HepG2 (cell line): ENCODE results near the gene SS18L1. TPM values are rescaled to one million over a fixed set of nuclear protein-coding genes. Genes with fewer than 3 reads are reported as not detected.

Experiments used
- AGO2 ChIP-seq: fragments of 200-400 bp; formaldehyde crosslinking; optimal IDR thresholded peaks from 2 replicates; pipeline ENCODE3; 2017; ENCODE audit warnings: mild to moderate bottlenecking, low read depth, low read length, moderate library complexity
- ELF1 ChIP-seq: sonication (generic); formaldehyde crosslinking; IDR thresholded peaks from 2 replicates; pipeline ENCODE4 v1.4.0; 2020; ENCODE audit warnings: missing genetic modification reagents
- HES4 ChIP-seq: sonication (generic); formaldehyde crosslinking; IDR thresholded peaks from 2 replicates; pipeline ENCODE4 v1.9.0; 2021; ENCODE audit warnings: mild to moderate bottlenecking, missing genetic modification reagents, borderline replicate concordance
- KLF13 ChIP-seq: sonication (generic); formaldehyde crosslinking; IDR thresholded peaks from 2 replicates; pipeline ENCODE4 v1.4.0; 2020; ENCODE audit warnings: mild to moderate bottlenecking, missing genetic modification reagents
- MIXL1 ChIP-seq: IDR thresholded peaks from 2 replicates; pipeline ENCODE4 v1.6.1; 2016
- MYC ChIP-seq: sonication (generic); formaldehyde crosslinking; IDR thresholded peaks from 2 replicates; pipeline ENCODE4 v1.9.0; 2021; ENCODE audit warnings: missing genetic modification reagents, borderline replicate concordance
- MYPOP ChIP-seq: sonication (generic); formaldehyde crosslinking; IDR thresholded peaks from 2 replicates; pipeline ENCODE4 v1.8.1; 2023; ENCODE audit warnings: mild to moderate bottlenecking, moderate library complexity, missing genetic modification reagents
- RXRA ChIP-seq: sonication (generic); formaldehyde crosslinking; IDR thresholded peaks from 2 replicates; pipeline ENCODE4 v1.5.1; 2020; ENCODE audit warnings: missing genetic modification reagents
- SSRP1 ChIP-seq: IDR thresholded peaks from 2 replicates; pipeline ENCODE4 v1.6.1; 2016; ENCODE audit warnings: control low read depth
- YY1 ChIP-seq: IDR thresholded peaks from 2 replicates; pipeline ENCODE4 v1.6.1; 2011; ENCODE audit warnings: low read length, low read depth, moderate library complexity, mild to moderate bottlenecking; ENCODE audit not compliant: insufficient read depth, insufficient replicate concordance
- ZBTB39 ChIP-seq: sonication (generic); formaldehyde crosslinking; IDR thresholded peaks from 2 replicates; pipeline ENCODE4 v1.5.0; 2020; ENCODE audit warnings: missing genetic modification reagents
- ZBTB40 ChIP-seq, 2 experiments: fragments of 450-650 bp in 1 of 2; sonication (generic) in 1 of 2; formaldehyde crosslinking in 1 of 2; IDR thresholded peaks; 2 replicates each; pipeline versions ENCODE4 v1.6.1 to v1.8.0; 2016 to 2022; ENCODE audit warnings: antibody characterized with exemption in 1 of 2, mild to moderate bottlenecking in 1 of 2, missing genetic modification reagents in 1 of 2
- ZC3H4 ChIP-seq: sonication (generic); formaldehyde crosslinking; IDR thresholded peaks from 2 replicates; pipeline ENCODE4 v1.4.0; 2020; ENCODE audit warnings: missing genetic modification reagents, borderline replicate concordance
- ZNF513 ChIP-seq: sonication (generic); formaldehyde crosslinking; conservative IDR thresholded peaks from 2 replicates; pipeline ENCODE4 v1.5.0; 2020; ENCODE audit warnings: missing genetic modification reagents
- polyA plus RNA-seq, 8 experiments: library from polyadenylated mRNA; depleted of rRNA in 3 of 8; stranded (reverse) in 7 of 8; unstranded in 1 of 8; fragments of >200 nt; fragmentation: Illumina TruSeq in 4 of 8; extraction: Trizol in 4 of 8; gene quantifications; 2 replicates each; pipeline versions ENCODE4 v1.2.1 to v1.2.3, GENCODE V29; 2011 to 2016; ENCODE audit warnings: low read depth in 4 of 8, missing spikeins in 1 of 8, mixed read lengths in 1 of 8; ENCODE audit not compliant: insufficient read depth in 1 of 8
- total RNA-seq, 5 experiments: library from RNA; depleted of rRNA; stranded (reverse); fragments of >200 nt; fragmentation: Illumina TruSeq; extraction: Trizol; gene quantifications; 2 replicates each; pipeline ENCODE4 v1.2.3, GENCODE V29; 2016; ENCODE audit warnings: low read depth in 1 of 5

Gene SS18L1
- total and polyA plus RNA-seq, 2 of the 13 experiments (the other 11 are each of a cell fraction or from before 2014, with no cell fraction given): 17.8 to 27.6 TPM

GRCh38 chr20:62143081-62143956 is at the start of gene SS18L1, which contains the start of gene PSMA7 (continued):
- no peak for TF ChIP-seq SSRP1 (CRISPR knock-in tag)
- TF ChIP-seq ZC3H4: no peak; the same call in 1 of the 2 replicates
- TF ChIP-seq MYC (CRISPR knock-in tag): peak; percentile 80
- TF ChIP-seq MYPOP: peak; percentile 70; the same call in 1 of the 2 replicates
- TF ChIP-seq AGO2: no peak
- peak; percentile 63 for TF ChIP-seq YY1
- TF ChIP-seq HES4: peak; percentile 85; the same call in 1 of the 2 replicates
- no peak for TF ChIP-seq ZNF513
- no peak for TF ChIP-seq ZBTB39 (CRISPR knock-in tag)
- TF ChIP-seq MIXL1 (CRISPR knock-in tag): 0 out of 2 replicates have a peak, but pooled peaks have one; percentile 13
- no peak for TF ChIP-seq ZBTB40 (IDR thresholded peaks at IDR 0.05)
- peak; percentile 54; the same call in 1 of the 2 replicates for TF ChIP-seq ZBTB40 (CRISPR knock-in tag; IDR thresholded peaks at IDR 0.05)
- no peak for TF ChIP-seq KLF13
- TF ChIP-seq RXRA (CRISPR knock-in tag): peak; percentile 17; the same call in 1 of the 2 replicates
- TF ChIP-seq ELF1 (CRISPR knock-in tag): peak; percentile 51
